Esophagus muscularis mucosa (tissue), 4 donors: ENCODE data around the gene MRPL55.
"Not testable (repeated sequence)": the region's sequence is repeated elsewhere in the genome, so short reads cannot be mapped to it uniquely, and the experiment has no call there.

ENCODE experiments used
- EP300 ChIP-seq: sonication (generic); formaldehyde crosslinking; IDR thresholded peaks from one replicate; pipeline ENCODE4 v1.6.1; 2017; ENCODE audit warnings: antibody characterized with exemption
- POLR2A ChIP-seq: fragments of 450-650 bp; IDR thresholded peaks from one replicate; pipeline ENCODE4 v1.6.1; 2017; ENCODE audit warnings: antibody characterized with exemption, moderate library complexity, mild to moderate bottlenecking, low read depth
- TF ChIP-seq, protein P1 (sequence below), 3 experiments: fragments of 200-600 bp in 2 of 3; fragments of 450-650 bp in 1 of 3; sonication (generic) in 2 of 3; IDR thresholded peaks; one replicate each; pipeline ENCODE4 v1.5.1; 2017 to 2019; ENCODE audit warnings: antibody characterized with exemption in 3 of 3, mild to moderate bottlenecking in 2 of 3, moderate library complexity in 1 of 3

DNA sequence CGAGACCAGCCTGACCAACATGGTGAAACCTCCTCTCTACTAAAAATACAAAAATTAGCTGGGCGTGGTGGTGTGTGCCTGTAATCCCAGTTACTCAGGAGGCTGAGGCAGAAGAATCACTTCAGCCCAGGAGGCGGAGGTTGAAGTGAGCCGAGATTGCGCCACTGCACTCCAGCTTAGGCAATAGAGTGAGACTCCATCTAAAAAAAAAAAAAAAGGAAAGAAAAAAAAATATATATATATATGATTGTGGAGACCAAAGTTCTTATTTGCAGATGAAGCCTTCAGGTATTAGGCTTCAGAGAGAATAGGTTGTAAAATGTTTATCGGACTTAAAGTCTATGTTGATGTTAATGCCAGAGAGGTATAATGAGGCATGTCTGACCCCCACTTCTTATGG is 2.2 kb upstream of the MRPL55 start:
- TF ChIP-seq, protein P1, sequence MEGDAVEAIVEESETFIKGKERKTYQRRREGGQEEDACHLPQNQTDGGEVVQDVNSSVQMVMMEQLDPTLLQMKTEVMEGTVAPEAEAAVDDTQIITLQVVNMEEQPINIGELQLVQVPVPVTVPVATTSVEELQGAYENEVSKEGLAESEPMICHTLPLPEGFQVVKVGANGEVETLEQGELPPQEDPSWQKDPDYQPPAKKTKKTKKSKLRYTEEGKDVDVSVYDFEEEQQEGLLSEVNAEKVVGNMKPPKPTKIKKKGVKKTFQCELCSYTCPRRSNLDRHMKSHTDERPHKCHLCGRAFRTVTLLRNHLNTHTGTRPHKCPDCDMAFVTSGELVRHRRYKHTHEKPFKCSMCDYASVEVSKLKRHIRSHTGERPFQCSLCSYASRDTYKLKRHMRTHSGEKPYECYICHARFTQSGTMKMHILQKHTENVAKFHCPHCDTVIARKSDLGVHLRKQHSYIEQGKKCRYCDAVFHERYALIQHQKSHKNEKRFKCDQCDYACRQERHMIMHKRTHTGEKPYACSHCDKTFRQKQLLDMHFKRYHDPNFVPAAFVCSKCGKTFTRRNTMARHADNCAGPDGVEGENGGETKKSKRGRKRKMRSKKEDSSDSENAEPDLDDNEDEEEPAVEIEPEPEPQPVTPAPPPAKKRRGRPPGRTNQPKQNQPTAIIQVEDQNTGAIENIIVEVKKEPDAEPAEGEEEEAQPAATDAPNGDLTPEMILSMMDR (IDR thresholded peaks at IDR 0.05), result not testable (repeated sequence)
- not testable (repeated sequence) for TF ChIP-seq EP300, POLR2A
